OCI-LY3 (cell line): ENCODE measurements around the gene STAT3.

Source experiments
- H2AFZ ChIP-seq: fragments of 200-600, 300-600 bp; shearing (Covaris generic); 2 replicates; pipeline ENCODE4 v1.6.0; 2014; ENCODE audit warnings: antibody characterized with exemption, low read depth, low read length
- H3K27ac ChIP-seq: fragments of 200-600, 300-600 bp; sonication (generic); 2 replicates; pipeline ENCODE4 v1.5.1; 2014; ENCODE audit warnings: mild to moderate bottlenecking, low read length, moderate library complexity, mixed read lengths
- H3K27me3 ChIP-seq: fragments of 200-600, 300-600 bp; sonication (generic); 2 replicates; pipeline ENCODE4 v1.6.1; 2014; ENCODE audit warnings: low read depth, low read length, mixed read lengths
- H3K36me3 ChIP-seq: fragments of 200-600, 300-600 bp; sonication (generic); replicated peaks from 2 replicates; pipeline ENCODE3; 2014; ENCODE audit warnings: low read depth, low read length, mixed read lengths
- H3K4me1 ChIP-seq: fragments of 300-600, 200-600 bp; sonication (generic); 2 replicates; pipeline ENCODE4 v1.6.1; 2014; ENCODE audit warnings: low read length, mixed read lengths
- H3K4me2 ChIP-seq: fragments of 200-600, 300-600 bp; sonication (generic); 2 replicates; pipeline ENCODE4 v1.6.1; 2014; ENCODE audit warnings: low read length, mixed read lengths
- H3K4me3 ChIP-seq: fragments of 300-600, 200-600 bp; sonication (generic); 2 replicates; pipeline ENCODE4 v1.5.1; 2014; ENCODE audit warnings: antibody characterized with exemption, mild to moderate bottlenecking, low read length, moderate library complexity
- H3K79me2 ChIP-seq: fragments of 300-600, 200-600 bp; shearing (Covaris generic); 2 replicates; pipeline ENCODE4 v1.6.1; 2014; ENCODE audit warnings: mild to moderate bottlenecking, low read length, mixed read lengths
- H3K9ac ChIP-seq: fragments of 300-600, 200-600 bp; shearing (Covaris generic); 2 replicates; pipeline ENCODE4 v1.6.0; 2014; ENCODE audit warnings: mild to moderate bottlenecking, low read length, moderate library complexity
- H3K9me3 ChIP-seq: fragments of 200-600, 300-600 bp; shearing (Covaris generic); 2 replicates; pipeline ENCODE4 v1.6.1; 2014; ENCODE audit warnings: low read length, mixed read lengths; ENCODE audit not compliant: insufficient read depth
- H4K20me1 ChIP-seq: fragments of 200-600, 300-600 bp; sonication (generic); 2 replicates; pipeline ENCODE4 v1.6.1; 2016; ENCODE audit warnings: low read length, mixed read lengths; ENCODE audit not compliant: insufficient read depth
- CTCF ChIP-seq: fragments of 200-600, 300-600 bp; sonication (generic); IDR thresholded peaks from 2 replicates; pipeline ENCODE4 v1.5.1; 2014; ENCODE audit warnings: antibody characterized with exemption, low read length, low read depth
- EZH2phosphoT487 ChIP-seq: fragments of 200-600 bp; shearing (Covaris generic); IDR thresholded peaks from 2 replicates; pipeline ENCODE4 v1.6.1; 2018; ENCODE audit warnings: antibody characterized with exemption, mixed run types, low read depth

STAT3 gene

GRCh38 chr17:42311240-42312034 lies 76.8 kb downstream of the STAT3 start:
- H3K27ac ChIP-seq: peak overlapping the region; percentile 87
- no peak overlapping the region for H2AFZ ChIP-seq
- H3K4me2 ChIP-seq: peak overlapping the region; percentile 55
- H3K9ac ChIP-seq: peak overlapping the region; percentile 30; the same call in 1 of the 2 replicates
- peaks cover 75% of the 10 kb centered on the region for H3K4me1 ChIP-seq
- H3K27me3 ChIP-seq: no peaks in the 10 kb centered on the region
- no peak for TF ChIP-seq EZH2phosphoT487
- TF ChIP-seq CTCF: no peak
- H3K79me2 ChIP-seq: no peaks in the 10 kb centered on the region
- H3K9me3 ChIP-seq: no peaks in the 10 kb centered on the region
- H4K20me1 ChIP-seq: peaks cover 23% of the 10 kb centered on the region
- peaks cover 67% of the 10 kb centered on the region for H3K36me3 ChIP-seq
- peak overlapping the region; percentile 17; the same call in 1 of the 2 replicates for H3K4me3 ChIP-seq

GRCh38 chr17:42310787-42311215 lies 77.4 kb downstream of the STAT3 start:
- H3K9ac ChIP-seq: no peak overlapping the region
- peak overlapping the region; percentile 87 for H3K27ac ChIP-seq
- peaks cover 64% of the 10 kb centered on the region for H3K36me3 ChIP-seq
- no peaks in the 10 kb centered on the region for H3K27me3 ChIP-seq
- H3K4me1 ChIP-seq: peaks cover 69% of the 10 kb centered on the region
- H3K4me3 ChIP-seq: no peak overlapping the region
- H4K20me1 ChIP-seq: peaks cover 21% of the 10 kb centered on the region
- peak overlapping the region; percentile 55 for H3K4me2 ChIP-seq
- TF ChIP-seq EZH2phosphoT487 (no peak), CTCF (no peak)
- H2AFZ ChIP-seq: no peak overlapping the region
- H3K79me2 ChIP-seq: no peaks in the 10 kb centered on the region
- no peaks in the 10 kb centered on the region for H3K9me3 ChIP-seq

GRCh38 chr17:42309986-42310786 lies 78.1 kb downstream of the STAT3 start:
- no peaks in the 10 kb centered on the region for H3K27me3 ChIP-seq
- H3K4me3 ChIP-seq: no peak overlapping the region
- H3K4me1 ChIP-seq: peaks cover 63% of the 10 kb centered on the region
- H3K36me3 ChIP-seq: peaks cover 64% of the 10 kb centered on the region
- no peaks in the 10 kb centered on the region for H3K9me3 ChIP-seq
- H3K9ac ChIP-seq: no peak overlapping the region
- no peaks in the 10 kb centered on the region for H3K79me2 ChIP-seq
- peaks cover 18% of the 10 kb centered on the region for H4K20me1 ChIP-seq
- no peak overlapping the region for H2AFZ ChIP-seq
- H3K4me2 ChIP-seq: peak overlapping the region; percentile 55
- H3K27ac ChIP-seq: peak overlapping the region; percentile 87
- TF ChIP-seq EZH2phosphoT487 (no peak), CTCF (peak; percentile 14; the same call in 1 of the 2 replicates)

GRCh38 chr17:42309142-42309541 lies 79.1 kb downstream of the STAT3 start:
- peaks cover 63% of the 10 kb centered on the region for H3K36me3 ChIP-seq
- no peak overlapping the region for H3K4me2 ChIP-seq
- peaks cover 52% of the 10 kb centered on the region for H3K4me1 ChIP-seq
- H3K79me2 ChIP-seq: no peaks in the 10 kb centered on the region
- H3K27me3 ChIP-seq: no peaks in the 10 kb centered on the region
- H3K4me3 ChIP-seq: no peak overlapping the region
- no peak overlapping the region for H3K27ac ChIP-seq
- no peaks in the 10 kb centered on the region for H3K9me3 ChIP-seq
- no peak overlapping the region for H2AFZ ChIP-seq
- TF ChIP-seq CTCF (no peak), EZH2phosphoT487 (no peak)
- no peak overlapping the region for H3K9ac ChIP-seq
- peaks cover 15% of the 10 kb centered on the region for H4K20me1 ChIP-seq
